HFFc6 (cell line): ENCODE results near the gene GCKR. TPM values are rescaled to one million over a fixed set of nuclear protein-coding genes. Genes with fewer than 3 reads are reported as not detected.

ENCODE experiments used
- DNase-seq: peaks from one replicate; pipeline ENCODE4 v3.0.0-alpha.2; 2018
- H3K27ac Mint-ChIP-seq: 2 replicates; pipeline ENCODE4 v1.8.0; 2020; ENCODE audit warnings: mild to moderate bottlenecking, mixed read lengths
- H3K27me3 Mint-ChIP-seq: 2 replicates; pipeline ENCODE4 v1.8.0; 2021; ENCODE audit warnings: mild to moderate bottlenecking, moderate library complexity, mixed read lengths; ENCODE audit not compliant: insufficient read depth
- H3K36me3 Mint-ChIP-seq: 2 replicates; pipeline ENCODE4 v1.8.0; 2021; ENCODE audit warnings: low read depth, mixed read lengths
- H3K4me1 Mint-ChIP-seq: 2 replicates; pipeline ENCODE4 v1.8.0; 2020; ENCODE audit warnings: low read depth, mixed read lengths
- H3K4me3 Mint-ChIP-seq: 2 replicates; pipeline ENCODE4 v1.8.0; 2020; ENCODE audit warnings: mild to moderate bottlenecking, moderate library complexity, mixed read lengths
- H3K9me3 Mint-ChIP-seq: 2 replicates; pipeline ENCODE4 v1.8.0; 2020; ENCODE audit warnings: mild to moderate bottlenecking, mixed read lengths
- CTCF ChIP-seq: fragments of 200-600 bp; sonication (generic); IDR thresholded peaks from 2 replicates; pipeline ENCODE4 v1.5.0; 2021; ENCODE audit warnings: antibody characterized with exemption, mild to moderate bottlenecking
- total RNA-seq, 6 experiments: library from RNA; stranded (reverse); fragmentation: NEBNext Ultra II Directional; extraction: Animal tissue kit (Norgen Biotek cat#: 25700); gene quantifications; 2 replicates in 1 of 6; 3 replicates in 5 of 6; pipeline ENCODE4 v1.2.3, GENCODE V29; 2021

Gene GCKR
- total RNA-seq, 6 experiments from 2014 or later: not detected

GRCh38 chr2:27559228-27559627, 62.6 kb downstream of the GCKR start:
- Mint-ChIP-seq H3K4me3 (no peak overlapping the region), H3K27me3 (peaks cover under 1% of the 10 kb centered on the region), H3K4me1 (no peaks in the 10 kb centered on the region), H3K9me3 (no peaks in the 10 kb centered on the region), H3K27ac (no peak overlapping the region), H3K36me3 (no peaks in the 10 kb centered on the region)
- DNase-seq: no peak
- TF ChIP-seq CTCF: no peak

- peaks cover 5% of the 10 kb centered on the region; the same call in 1 of the 2 replicates for H3K36me3 Mint-ChIP-seq
- DNase-seq: no peak
- peaks cover 6% of the 10 kb centered on the region for H3K4me1 Mint-ChIP-seq
- no peaks in the 10 kb centered on the region for H3K9me3 Mint-ChIP-seq
- H3K27ac Mint-ChIP-seq: no peak overlapping the region
- no peak for TF ChIP-seq CTCF
- H3K4me3 Mint-ChIP-seq: no peak overlapping the region
- H3K27me3 Mint-ChIP-seq: no peaks in the 10 kb centered on the region
These were observed 64.4 kb downstream of the GCKR start for GRCh38 chr2:27561060-27561459.

- H3K4me3 Mint-ChIP-seq: peak overlapping the region; percentile 31; the same call in 1 of the 2 replicates
- H3K36me3 Mint-ChIP-seq: peaks cover 21% of the 10 kb centered on the region
- no peak for TF ChIP-seq CTCF
- H3K27me3 Mint-ChIP-seq: peaks cover 2% of the 10 kb centered on the region; the same call in 1 of the 2 replicates
- DNase-seq: peak; percentile 83
- no peaks in the 10 kb centered on the region; the same call in 1 of the 2 replicates for H3K9me3 Mint-ChIP-seq
- H3K4me1 Mint-ChIP-seq: peaks cover 45% of the 10 kb centered on the region
- peak overlapping the region; percentile 61 for H3K27ac Mint-ChIP-seq
These were observed 70.0 kb downstream of the GCKR start for GRCh38 chr2:27566628-27567027.

- Mint-ChIP-seq H3K4me3 (no peak overlapping the region), H3K27me3 (peaks cover 2% of the 10 kb centered on the region; the same call in 1 of the 2 replicates), H3K36me3 (peaks cover 31% of the 10 kb centered on the region), H3K4me1 (peaks cover 45% of the 10 kb centered on the region), H3K27ac (no peak overlapping the region), H3K9me3 (peaks cover 3% of the 10 kb centered on the region; the same call in 1 of the 2 replicates)
- TF ChIP-seq CTCF: no peak
- peak; percentile 68 for DNase-seq
These were observed 72.8 kb downstream of the GCKR start for GRCh38 chr2:27569398-27569797.

GRCh38 chr2:27571197-27571596, 74.6 kb downstream of the GCKR start:
- Mint-ChIP-seq H3K4me1 (peaks cover 38% of the 10 kb centered on the region), H3K9me3 (peaks cover 5% of the 10 kb centered on the region; the same call in 1 of the 2 replicates), H3K36me3 (peaks cover 33% of the 10 kb centered on the region), H3K4me3 (no peak overlapping the region), H3K27me3 (peaks cover 2% of the 10 kb centered on the region; the same call in 1 of the 2 replicates), H3K27ac (no peak overlapping the region)
- no peak for TF ChIP-seq CTCF
- DNase-seq: no peak
